Stimulated activated CD8-positive, alpha-beta memory T cell treated with anti-CD3 and anti-CD28 coated beads, Interleukin-4, amount 100 ng/mL, for 24 hours (primary cell): Measurements from ENCODE around the gene RPS6KL1.
"Not testable (repeated sequence)": the region's sequence is repeated elsewhere in the genome, so short reads cannot be mapped to it uniquely, and the experiment has no call there.

ENCODE experiments used
- DNase-seq: peaks from one replicate; pipeline ENCODE4 v3.0.0-alpha.2; 2020; ENCODE audit warnings: low read depth

RPS6KL1 gene

GRCh38 chr14:74934476-74935359 lies 11.7 kb upstream of the RPS6KL1 start:
- no peak for DNase-seq

GRCh38 chr14:74934041-74934440 lies 11.0 kb upstream of the RPS6KL1 start:
- DNase-seq: no peak

GRCh38 chr14:74932936-74933335 lies 9.9 kb upstream of the RPS6KL1 start:
- not testable (repeated sequence) for DNase-seq

- no peak for DNase-seq
Measured at GRCh38 chr14:74932401-74932901, 9.4 kb upstream of the RPS6KL1 start.

GRCh38 chr14:74931744-74932143 lies 8.7 kb upstream of the RPS6KL1 start:
- not testable (repeated sequence) for DNase-seq

GRCh38 chr14:74929242-74929641 lies 6.2 kb upstream of the RPS6KL1 start:
- DNase-seq: no peak

GRCh38 chr14:74927225-74927624 lies 4.2 kb upstream of the RPS6KL1 start:
- DNase-seq: no peak

- no peak for DNase-seq
Measured at GRCh38 chr14:74924061-74924460, 1.0 kb upstream of the RPS6KL1 start.

- DNase-seq: no peak
Measured at GRCh38 chr14:74921987-74922751, 891 bp downstream of the RPS6KL1 start.

- no peak for DNase-seq
Measured at GRCh38 chr14:74921053-74921620, 1.9 kb downstream of the RPS6KL1 start.

GRCh38 chr14:74920281-74920680 lies 2.8 kb downstream of the RPS6KL1 start:
- DNase-seq: no peak

GRCh38 chr14:74919421-74920165 lies 3.5 kb downstream of the RPS6KL1 start:
- DNase-seq: no peak

GRCh38 chr14:74918380-74918779 lies 4.7 kb downstream of the RPS6KL1 start:
- DNase-seq: no peak

GRCh38 chr14:74917646-74918081 lies 5.4 kb downstream of the RPS6KL1 start:
- no peak for DNase-seq

GRCh38 chr14:74917178-74917543 lies 5.9 kb downstream of the RPS6KL1 start:
- DNase-seq: no peak

- no peak for DNase-seq
Measured at GRCh38 chr14:74915826-74916225, 7.2 kb downstream of the RPS6KL1 start.

GRCh38 chr14:74915426-74915825 lies 7.6 kb downstream of the RPS6KL1 start:
- no peak for DNase-seq

- DNase-seq: no peak
Measured at GRCh38 chr14:74913986-74914573, 9.0 kb downstream of the RPS6KL1 start.

- DNase-seq: no peak
Measured at GRCh38 chr14:74913393-74913910, 9.6 kb downstream of the RPS6KL1 start.

- no peak for DNase-seq
Measured at GRCh38 chr14:74912801-74913200, 10.3 kb downstream of the RPS6KL1 start.

GRCh38 chr14:74912111-74912510 lies 10.9 kb downstream of the RPS6KL1 start:
- no peak for DNase-seq
